Coronary artery (tissue), 2 donors: ENCODE results near the gene ST6GALNAC1.
A peak's percentile ranks its signal among the peaks of the same experiment; 100 is the strongest.
"Not testable (repeated sequence)": the region's sequence is repeated elsewhere in the genome, so short reads cannot be mapped to it uniquely, and the experiment has no call there.

Source experiments
- DNase-seq: peaks from one replicate; pipeline ENCODE4 v3.0.0-alpha.2; 2017; ENCODE audit warnings: low spot score
- H3K27ac ChIP-seq, 2 donors: fragments of 200-600 bp; sonication (generic); one replicate each; pipeline ENCODE4 v1.5.1; 2016 to 2019
- H3K4me3 ChIP-seq: fragments of 200-600 bp; sonication (generic); 2 replicates; pipeline ENCODE4 v1.5.1; 2016; ENCODE audit warnings: mild to moderate bottlenecking, moderate library complexity
- CTCF ChIP-seq: fragments of 200-600 bp; sonication (generic); IDR thresholded peaks from one replicate; pipeline ENCODE4 v1.5.1; 2019; ENCODE audit warnings: antibody characterized with exemption

The ST6GALNAC1 gene

GRCh38 chr17:76612977-76613851 lies 30.3 kb downstream of the ST6GALNAC1 start:
- no peak overlapping the region for H3K4me3 ChIP-seq
- TF ChIP-seq CTCF = no peak
- DNase-seq = no peak
- H3K27ac ChIP-seq = no peak overlapping the region

- no peak for DNase-seq
- H3K27ac ChIP-seq = no peak overlapping the region
- H3K4me3 ChIP-seq = no peak overlapping the region
- no peak for TF ChIP-seq CTCF
Measured at GRCh38 chr17:76612465-76612864, 31.1 kb downstream of the ST6GALNAC1 start.

- TF ChIP-seq CTCF = no peak
- H3K27ac ChIP-seq = no peak overlapping the region
Measured at GRCh38 chr17:76611758-76612157, 31.8 kb downstream of the ST6GALNAC1 start.

GRCh38 chr17:76611080-76611749 lies 32.3 kb downstream of the ST6GALNAC1 start:
- DNase-seq, H3K27ac ChIP-seq: not testable (repeated sequence)

More at GRCh38 chr17:76611758-76612157, 31.8 kb downstream of the ST6GALNAC1 start:
- H3K4me3 ChIP-seq = no peak overlapping the region
- no peak for DNase-seq

GRCh38 chr17:76606685-76607084 lies 36.9 kb downstream of the ST6GALNAC1 start:
- not testable (repeated sequence) for H3K27ac ChIP-seq, H3K4me3 ChIP-seq, DNase-seq

More at GRCh38 chr17:76611080-76611749, 32.3 kb downstream of the ST6GALNAC1 start:
- H3K4me3 ChIP-seq = not testable (repeated sequence)

- H3K27ac ChIP-seq = no peak overlapping the region
Measured at GRCh38 chr17:76601065-76601464, 42.5 kb downstream of the ST6GALNAC1 start.

GRCh38 chr17:76599694-76600460 lies 43.7 kb downstream of the ST6GALNAC1 start:
- Histone ChIP-seq H3K27ac (peak overlapping the region in 1 of 2 donors; percentile 25), H3K4me3 (no peak overlapping the region)
- no peak for DNase-seq
- no peak for TF ChIP-seq CTCF

More at GRCh38 chr17:76601065-76601464, 42.5 kb downstream of the ST6GALNAC1 start:
- DNase-seq = no peak
- no peak for TF ChIP-seq CTCF
- no peak overlapping the region for H3K4me3 ChIP-seq
